PC-3 (cell line): ENCODE data around the gene CHST14.

Source experiments
- EZH2phosphoT487 ChIP-seq: fragments of 300-600 bp; sonication (generic); IDR thresholded peaks from 2 replicates; pipeline ENCODE4 v1.6.1; 2018; ENCODE audit warnings: mild to moderate bottlenecking, antibody characterized with exemption, low read length, borderline replicate concordance
- TF ChIP-seq, protein P1 (sequence below): fragments of 300-600 bp; sonication (generic); conservative IDR thresholded peaks from 2 replicates; pipeline ENCODE4 v1.5.1; 2017; ENCODE audit warnings: antibody characterized with exemption, low read depth, mild to moderate bottlenecking, low read length

DNA sequence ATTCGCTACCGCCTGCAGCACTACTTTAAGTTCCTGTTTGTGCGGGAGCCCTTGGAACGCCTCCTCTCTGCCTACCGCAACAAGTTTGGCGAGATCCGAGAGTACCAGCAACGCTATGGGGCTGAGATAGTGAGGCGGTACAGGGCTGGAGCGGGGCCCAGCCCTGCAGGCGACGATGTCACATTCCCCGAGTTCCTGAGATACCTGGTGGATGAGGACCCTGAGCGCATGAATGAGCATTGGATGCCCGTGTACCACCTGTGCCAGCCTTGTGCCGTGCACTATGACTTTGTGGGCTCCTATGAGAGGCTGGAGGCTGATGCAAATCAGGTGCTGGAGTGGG is 995 bp downstream of the CHST14 start:
- TF ChIP-seq, protein P1, sequence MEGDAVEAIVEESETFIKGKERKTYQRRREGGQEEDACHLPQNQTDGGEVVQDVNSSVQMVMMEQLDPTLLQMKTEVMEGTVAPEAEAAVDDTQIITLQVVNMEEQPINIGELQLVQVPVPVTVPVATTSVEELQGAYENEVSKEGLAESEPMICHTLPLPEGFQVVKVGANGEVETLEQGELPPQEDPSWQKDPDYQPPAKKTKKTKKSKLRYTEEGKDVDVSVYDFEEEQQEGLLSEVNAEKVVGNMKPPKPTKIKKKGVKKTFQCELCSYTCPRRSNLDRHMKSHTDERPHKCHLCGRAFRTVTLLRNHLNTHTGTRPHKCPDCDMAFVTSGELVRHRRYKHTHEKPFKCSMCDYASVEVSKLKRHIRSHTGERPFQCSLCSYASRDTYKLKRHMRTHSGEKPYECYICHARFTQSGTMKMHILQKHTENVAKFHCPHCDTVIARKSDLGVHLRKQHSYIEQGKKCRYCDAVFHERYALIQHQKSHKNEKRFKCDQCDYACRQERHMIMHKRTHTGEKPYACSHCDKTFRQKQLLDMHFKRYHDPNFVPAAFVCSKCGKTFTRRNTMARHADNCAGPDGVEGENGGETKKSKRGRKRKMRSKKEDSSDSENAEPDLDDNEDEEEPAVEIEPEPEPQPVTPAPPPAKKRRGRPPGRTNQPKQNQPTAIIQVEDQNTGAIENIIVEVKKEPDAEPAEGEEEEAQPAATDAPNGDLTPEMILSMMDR, result no peak
- no peak for TF ChIP-seq EZH2phosphoT487
